Peyer's patch (tissue), 4 donors: ENCODE results near the gene SLC28A1. TPM values are rescaled to one million over a fixed set of nuclear protein-coding genes. Genes with fewer than 3 reads are reported as not detected.

Source experiments
- DNase-seq, 3 donors: peaks; one replicate each; pipeline ENCODE4 v3.0.0-alpha.2; 2017 to 2019
- H3K27ac ChIP-seq, 4 donors: fragments of 200-600 bp; sonication (generic); one replicate each; pipeline ENCODE4 v1.5.1; 2016 to 2019
- H3K27me3 ChIP-seq, 2 donors: fragments of 200-600 bp; sonication (generic); one replicate each; pipeline ENCODE4 v1.5.1; 2019
- H3K36me3 ChIP-seq, 3 donors: fragments of 200-600 bp; sonication (generic); one replicate each; pipeline ENCODE4 v1.5.1; 2016 to 2019
- H3K4me1 ChIP-seq, 4 donors: fragments of 200-600 bp; sonication (generic); one replicate each; pipeline ENCODE4 v1.5.1; 2016 to 2019
- H3K4me3 ChIP-seq, 4 donors: fragments of 200-600 bp; sonication (generic); 1 replicate in 3 of 4; 2 replicates in 1 of 4; pipeline ENCODE4 v1.5.1; 2016 to 2019; ENCODE audit warnings: mild to moderate bottlenecking in 1 of 4
- H3K9me3 ChIP-seq, 4 donors: fragments of 200-600 bp; sonication (generic); one replicate each; pipeline ENCODE4 v1.5.1; 2016 to 2019; ENCODE audit warnings: mild to moderate bottlenecking in 1 of 4
- POLR2A ChIP-seq, 2 donors: fragments of 450-650 bp; IDR thresholded peaks; one replicate each; pipeline ENCODE4 v1.5.1; 2017; ENCODE audit warnings: antibody characterized with exemption in 2 of 2, mild to moderate bottlenecking in 2 of 2, moderate library complexity in 2 of 2
- total RNA-seq, 4 donors: library from RNA; depleted of rRNA; stranded (reverse); fragments of >200 nt; gene quantifications; one replicate each; pipeline ENCODE4 v1.1.0, GENCODE V29; 2016
- TF ChIP-seq, protein P1 (sequence below), 6 experiments: fragments of 450-650 bp in 4 of 6; fragments of 200-600 bp in 2 of 6; sonication (generic) in 1 of 6; IDR thresholded peaks; one replicate each; pipeline ENCODE4 v1.5.1; 2017 to 2019; ENCODE audit warnings: antibody characterized with exemption in 6 of 6, mild to moderate bottlenecking in 3 of 6, moderate library complexity in 1 of 6

Gene SLC28A1
- total RNA-seq, 4 donors from 2014 or later, result 4.1 to 111 (median 64.3) TPM

DNA sequence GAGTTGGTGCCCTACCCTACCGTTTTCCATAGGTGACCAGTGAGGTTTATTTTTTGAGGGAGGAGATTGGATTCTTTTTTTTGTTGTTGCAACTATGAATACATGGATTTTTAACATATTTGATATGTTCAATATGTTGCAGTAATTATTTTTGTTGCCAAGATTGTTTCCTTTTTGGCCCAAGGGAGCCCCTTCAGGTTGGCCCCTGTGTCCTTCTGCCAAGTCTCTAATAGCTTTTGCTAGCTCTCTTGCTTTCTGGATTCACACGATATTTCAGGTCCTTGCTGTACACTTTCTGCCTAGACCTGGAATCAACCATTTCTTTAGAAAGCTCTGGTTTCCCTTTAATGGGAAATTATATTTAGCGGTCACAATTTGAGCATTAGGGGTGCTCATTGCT lies 22.7 kb upstream of the SLC28A1 start:
- Histone ChIP-seq H3K36me3 (no peaks in the 10 kb centered on the region), H3K9me3 (no peaks in the 10 kb centered on the region), H3K4me1 (no peaks in the 10 kb centered on the region), H3K27ac (no peak overlapping the region), H3K4me3 (no peak overlapping the region), H3K27me3 (no peaks in the 10 kb centered on the region)
- DNase-seq, result no peak
- TF ChIP-seq, protein P1, sequence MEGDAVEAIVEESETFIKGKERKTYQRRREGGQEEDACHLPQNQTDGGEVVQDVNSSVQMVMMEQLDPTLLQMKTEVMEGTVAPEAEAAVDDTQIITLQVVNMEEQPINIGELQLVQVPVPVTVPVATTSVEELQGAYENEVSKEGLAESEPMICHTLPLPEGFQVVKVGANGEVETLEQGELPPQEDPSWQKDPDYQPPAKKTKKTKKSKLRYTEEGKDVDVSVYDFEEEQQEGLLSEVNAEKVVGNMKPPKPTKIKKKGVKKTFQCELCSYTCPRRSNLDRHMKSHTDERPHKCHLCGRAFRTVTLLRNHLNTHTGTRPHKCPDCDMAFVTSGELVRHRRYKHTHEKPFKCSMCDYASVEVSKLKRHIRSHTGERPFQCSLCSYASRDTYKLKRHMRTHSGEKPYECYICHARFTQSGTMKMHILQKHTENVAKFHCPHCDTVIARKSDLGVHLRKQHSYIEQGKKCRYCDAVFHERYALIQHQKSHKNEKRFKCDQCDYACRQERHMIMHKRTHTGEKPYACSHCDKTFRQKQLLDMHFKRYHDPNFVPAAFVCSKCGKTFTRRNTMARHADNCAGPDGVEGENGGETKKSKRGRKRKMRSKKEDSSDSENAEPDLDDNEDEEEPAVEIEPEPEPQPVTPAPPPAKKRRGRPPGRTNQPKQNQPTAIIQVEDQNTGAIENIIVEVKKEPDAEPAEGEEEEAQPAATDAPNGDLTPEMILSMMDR (IDR thresholded peaks at IDR 0.05), result no peak
- no peak for TF ChIP-seq POLR2A (IDR thresholded peaks at IDR 0.05)

- TF ChIP-seq POLR2A (IDR thresholded peaks at IDR 0.05), result no peak
- TF ChIP-seq, protein P1 (IDR thresholded peaks at IDR 0.05), result no peak
- H3K9me3 ChIP-seq, result no peaks in the 10 kb centered on the region
- no peaks in the 10 kb centered on the region for H3K27me3 ChIP-seq
- DNase-seq, result no peak
- no peak overlapping the region for H3K4me3 ChIP-seq
- no peaks in the 10 kb centered on the region for H3K4me1 ChIP-seq
- no peaks in the 10 kb centered on the region for H3K36me3 ChIP-seq
- no peak overlapping the region for H3K27ac ChIP-seq
These were observed 22.1 kb upstream of the SLC28A1 start for GRCh38 chr15:84862214-84862975.

DNA sequence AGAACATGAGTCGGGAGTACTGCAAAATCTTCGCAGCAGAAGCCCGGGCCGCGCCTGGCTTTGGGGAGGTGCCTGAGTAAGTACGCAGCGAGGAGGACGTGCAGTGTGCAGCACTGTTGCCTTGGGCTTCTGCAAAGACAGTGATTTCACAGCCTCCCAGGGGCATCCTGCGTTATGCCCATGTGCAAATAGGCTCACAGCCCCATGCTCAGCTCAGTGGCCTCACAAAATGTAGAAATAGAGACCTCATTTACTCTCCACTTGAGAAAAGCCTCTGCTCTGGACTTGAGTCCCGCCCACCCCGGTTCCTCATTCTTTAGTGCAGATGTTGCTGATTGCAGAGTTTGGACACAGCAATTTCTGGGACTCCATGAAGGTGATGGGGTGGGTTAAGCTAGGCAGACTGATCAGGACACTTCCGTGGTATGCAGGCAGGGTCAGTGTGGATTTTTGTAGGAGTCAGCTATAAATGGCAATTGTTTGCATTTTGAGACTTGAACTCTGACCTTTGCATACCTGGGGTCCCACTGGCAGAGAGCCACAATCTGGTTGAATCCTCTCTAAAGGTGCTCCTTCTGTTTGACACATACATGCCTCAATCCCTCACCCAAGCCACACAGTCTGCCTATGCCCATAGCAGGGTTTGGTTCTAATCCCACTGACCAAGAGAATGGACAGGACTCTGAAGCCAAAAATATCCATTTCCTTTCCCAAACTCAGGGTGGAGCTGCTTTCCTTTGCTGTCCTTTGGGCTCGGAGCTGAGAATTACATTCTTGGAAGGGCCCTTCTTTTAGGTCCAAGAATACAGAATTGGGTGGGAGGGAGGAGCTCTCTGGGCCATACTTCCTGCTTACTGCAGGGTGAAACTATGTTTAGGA lies 20.7 kb upstream of the SLC28A1 start:
- H3K27me3 ChIP-seq, result no peaks in the 10 kb centered on the region
- no peak for DNase-seq
- TF ChIP-seq, protein P1 (IDR thresholded peaks at IDR 0.05), result no peak
- TF ChIP-seq POLR2A (IDR thresholded peaks at IDR 0.05), result no peak

DNA sequence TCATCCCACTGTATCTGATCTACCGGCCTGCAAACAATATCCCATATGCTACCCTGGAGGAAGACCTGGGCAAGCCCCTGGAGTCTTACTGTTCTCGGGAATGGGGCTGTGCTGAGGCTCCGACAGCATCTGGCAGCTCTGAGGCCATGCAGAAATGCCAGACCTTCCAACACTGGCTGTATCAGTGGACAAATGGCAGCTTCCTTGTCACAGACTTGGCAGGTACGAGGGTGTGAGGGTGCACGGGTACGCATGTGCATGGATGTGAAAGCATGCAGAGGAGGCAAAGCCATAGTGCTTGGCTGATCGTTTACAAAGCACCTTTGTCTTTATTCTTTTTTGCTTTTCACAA lies 20.0 kb upstream of the SLC28A1 start:
- H3K27ac ChIP-seq, result no peak overlapping the region
- H3K9me3 ChIP-seq, result no peaks in the 10 kb centered on the region
- H3K36me3 ChIP-seq, result no peaks in the 10 kb centered on the region
- no peak for DNase-seq
- H3K27me3 ChIP-seq, result no peaks in the 10 kb centered on the region
- no peaks in the 10 kb centered on the region for H3K4me1 ChIP-seq
- H3K4me3 ChIP-seq, result no peak overlapping the region
- TF ChIP-seq POLR2A (IDR thresholded peaks at IDR 0.05), result no peak
- TF ChIP-seq, protein P1 (IDR thresholded peaks at IDR 0.05), result no peak

More for the DNA sequence above, 20.7 kb upstream of the SLC28A1 start:
- H3K27ac ChIP-seq, result no peak overlapping the region
- H3K36me3 ChIP-seq, result no peaks in the 10 kb centered on the region
- no peaks in the 10 kb centered on the region for H3K4me1 ChIP-seq
- H3K4me3 ChIP-seq, result no peak overlapping the region
- H3K9me3 ChIP-seq, result no peaks in the 10 kb centered on the region

DNA sequence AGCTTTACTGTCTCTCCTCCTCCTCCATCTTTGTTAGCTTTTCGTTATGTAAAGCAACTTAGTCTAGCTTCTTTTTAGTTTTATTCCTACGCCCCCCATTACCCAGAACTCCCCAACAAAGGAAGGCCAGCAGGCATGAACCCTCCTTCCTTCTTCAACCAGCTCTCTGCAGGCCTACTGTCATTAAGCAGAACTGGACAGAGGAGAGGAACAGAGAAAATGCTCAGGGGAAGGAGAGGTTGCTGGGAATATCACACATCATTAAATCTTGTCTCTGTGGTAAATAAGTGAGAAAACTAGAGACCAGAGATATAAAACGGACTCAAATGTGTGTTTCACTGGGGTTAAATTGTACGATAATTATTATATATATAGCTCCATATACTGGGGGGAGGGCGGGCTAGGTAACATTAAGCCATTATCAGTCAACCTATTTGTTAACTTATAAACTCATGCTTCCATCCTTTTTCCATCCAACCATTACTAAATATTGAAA lies 19.3 kb upstream of the SLC28A1 start:
- H3K4me3 ChIP-seq, result no peak overlapping the region
- H3K27ac ChIP-seq, result no peak overlapping the region
- TF ChIP-seq POLR2A (IDR thresholded peaks at IDR 0.05), result no peak
- TF ChIP-seq, protein P1 (IDR thresholded peaks at IDR 0.05), result no peak
- no peaks in the 10 kb centered on the region for H3K36me3 ChIP-seq
- no peaks in the 10 kb centered on the region for H3K4me1 ChIP-seq
- no peak for DNase-seq
- no peaks in the 10 kb centered on the region for H3K9me3 ChIP-seq
- H3K27me3 ChIP-seq, result no peaks in the 10 kb centered on the region
